Activated CD8-positive, alpha-beta T cell treated with anti-CD3 and anti-CD28 coated beads for 36 hours (primary cell): ENCODE measurements around the gene U2AF2. TPM values are rescaled to one million over a fixed set of nuclear protein-coding genes. Genes with fewer than 3 reads are reported as not detected.

Experiments used
- ATAC-seq: fragments of 200-7000 bp; cut with Tn5 transposase; one replicate; pipeline ENCODE4 v1.10.0; 2021; ENCODE audit warnings: mild to moderate bottlenecking, moderate library complexity
- CTCF ChIA-PET: fragments of 350-600 bp; sonication (Branson Sonifier 250); formaldehyde crosslinking; loops from one replicate; lab custom pipeline; 2021; ENCODE audit warnings: antibody characterized with exemption; lab: Charles Lee
- POLR2A ChIA-PET: fragments of 350-600 bp; sonication (Branson Sonifier 250); formaldehyde crosslinking; loops from one replicate; lab custom pipeline; 2021; ENCODE audit warnings: antibody characterized with exemption; lab: Charles Lee
- DNase-seq: peaks from one replicate; pipeline ENCODE4 v3.0.0-alpha.2; 2020
- H3K27ac Mint-ChIP-seq: one replicate; pipeline ENCODE4 v1.8.0; 2021; ENCODE audit warnings: mild to moderate bottlenecking, mixed read lengths
- H3K27me3 Mint-ChIP-seq: one replicate; pipeline ENCODE4 v1.8.0; 2021; ENCODE audit warnings: mixed read lengths
- H3K36me3 Mint-ChIP-seq: one replicate; pipeline ENCODE4 v1.8.0; 2021; ENCODE audit warnings: low read depth, mixed read lengths
- H3K4me1 Mint-ChIP-seq: one replicate; pipeline ENCODE4 v1.8.0; 2021; ENCODE audit warnings: low read depth, mixed read lengths
- H3K4me3 Mint-ChIP-seq: one replicate; pipeline ENCODE4 v1.8.0; 2021; ENCODE audit warnings: mild to moderate bottlenecking, moderate library complexity, mixed read lengths
- H3K9me3 Mint-ChIP-seq: one replicate; pipeline ENCODE4 v1.8.0; 2021; ENCODE audit warnings: mixed read lengths
- CTCF ChIP-seq: fragments of 200-600 bp; IDR thresholded peaks from one replicate; pipeline ENCODE4 v1.8.0; 2022; ENCODE audit warnings: antibody characterized with exemption, mild to moderate bottlenecking
- intact Hi-C: fragments of 100-400 bp; cut with micrococcal nuclease; formaldehyde crosslinking; loops from one replicate; pipeline ENCODE4 v1.10.0; 2022
- total RNA-seq, 2 experiments: library from RNA; stranded (reverse); gene quantifications; one replicate each; pipeline ENCODE4 v1.2.3, GENCODE V29; 2021

U2AF2 gene
- total RNA-seq, 2 experiments from 2014 or later: 304 to 306 TPM

GRCh38 chr19:55635856-55636440 lies 18.9 kb upstream of the U2AF2 start:
- no peak for TF ChIP-seq CTCF
- ChIA-PET POLR2A (interaction anchor here (1.0 to 1.2 kb wide), 2 partner anchors 8 to 9 kb away, joined by 3 read pairs; no protein-coding TSS in a partner anchor), CTCF (interaction anchor here (1.0 to 6.2 kb wide), 4 partner anchors 9 to 30 kb away, joined by 4 to 45 read pairs (median 12); partner anchors contain the start of genes CCDC106, U2AF2 and ZNF865)
- H3K4me3 Mint-ChIP-seq: peak overlapping the region; percentile 99
- peak overlapping the region; percentile 100 for H3K27ac Mint-ChIP-seq
- no peaks in the 10 kb centered on the region for H3K27me3 Mint-ChIP-seq
- ATAC-seq: no peak
- H3K4me1 Mint-ChIP-seq: peaks cover 56% of the 10 kb centered on the region
- intact Hi-C loops: no loop called here
- H3K9me3 Mint-ChIP-seq: peaks cover 4% of the 10 kb centered on the region
- no peak for DNase-seq
- H3K36me3 Mint-ChIP-seq: peaks cover 45% of the 10 kb centered on the region

- ATAC-seq: no peak
- CTCF ChIA-PET: interaction anchor here (1.0 to 6.2 kb wide), 4 partner anchors 10 to 31 kb away, joined by 4 to 45 read pairs (median 12); partner anchors contain the start of genes CCDC106, U2AF2 and ZNF865
- H3K4me1 Mint-ChIP-seq: peaks cover 53% of the 10 kb centered on the region
- H3K27ac Mint-ChIP-seq: peak overlapping the region; percentile 100
- no peaks in the 10 kb centered on the region for H3K27me3 Mint-ChIP-seq
- TF ChIP-seq CTCF: no peak
- intact Hi-C loops: no loop called here
- H3K36me3 Mint-ChIP-seq: peaks cover 45% of the 10 kb centered on the region
- peak overlapping the region; percentile 99 for H3K4me3 Mint-ChIP-seq
- no peak for DNase-seq
- POLR2A ChIA-PET: interaction anchor here (0.7 to 1.2 kb wide), 6 partner anchors 7 to 555 kb away, joined by 3 read pairs; no protein-coding TSS in a partner anchor
- peaks cover 4% of the 10 kb centered on the region for H3K9me3 Mint-ChIP-seq
Observed at GRCh38 chr19:55636723-55637122, 18.1 kb upstream of the U2AF2 start.

- peak overlapping the region; percentile 78 for H3K27ac Mint-ChIP-seq
- POLR2A ChIA-PET: interaction anchor here (0.7 to 1.4 kb wide), 5 partner anchors 9 to 556 kb away, joined by 3 to 4 read pairs (median 3); partner anchors contain the start of gene ZNF784
- peaks cover 47% of the 10 kb centered on the region for H3K4me1 Mint-ChIP-seq
- peaks cover 45% of the 10 kb centered on the region for H3K36me3 Mint-ChIP-seq
- no peaks in the 10 kb centered on the region for H3K27me3 Mint-ChIP-seq
- H3K4me3 Mint-ChIP-seq: peak overlapping the region; percentile 99
- DNase-seq (no peak), ATAC-seq (no peak)
- peaks cover 4% of the 10 kb centered on the region for H3K9me3 Mint-ChIP-seq
- intact Hi-C loops: no loop called here
- CTCF ChIA-PET: interaction anchor here (0.8 to 6.2 kb wide), 5 partner anchors 10 to 33 kb away, joined by 3 to 45 read pairs (median 3); partner anchors contain the start of genes CCDC106 and U2AF2
- TF ChIP-seq CTCF: no peak
Observed at GRCh38 chr19:55637534-55637933, 17.3 kb upstream of the U2AF2 start.

GRCh38 chr19:55638864-55639359 lies 15.9 kb upstream of the U2AF2 start:
- ATAC-seq (peak; percentile 7), DNase-seq (peak; percentile 83)
- ChIA-PET POLR2A (interaction anchor here (0.6 to 1.4 kb wide), 5 partner anchors 10 to 30 kb away, joined by 3 to 4 read pairs (median 3); partner anchors contain the start of gene ZNF784), CTCF (interaction anchor here (0.7 to 6.2 kb wide), 10 partner anchors 9 to 119 kb away, joined by 3 to 45 read pairs (median 4); partner anchors contain the start of genes CCDC106, U2AF2, ZNF784 and ZNF865)
- Mint-ChIP-seq H3K4me1 (peaks cover 47% of the 10 kb centered on the region), H3K9me3 (peaks cover 4% of the 10 kb centered on the region), H3K36me3 (peaks cover 52% of the 10 kb centered on the region), H3K27ac (peak overlapping the region; percentile 95), H3K27me3 (no peaks in the 10 kb centered on the region), H3K4me3 (peak overlapping the region; percentile 80)
- intact Hi-C loops: no loop called here
- TF ChIP-seq CTCF: peak; percentile 69
